KOPT-K1 (cell line): ENCODE results near the gene TTC9.
"Not testable (repeated sequence)": the region's sequence is repeated elsewhere in the genome, so short reads cannot be mapped to it uniquely, and the experiment has no call there.

Experiments used
- H3K27ac ChIP-seq: fragments of 200-600 bp; sonication (generic); 2 replicates; pipeline ENCODE4 v1.5.1; 2016; ENCODE audit warnings: antibody characterized with exemption, mild to moderate bottlenecking, low read depth, low read length; ENCODE audit not compliant: poor library complexity, severe bottlenecking
- H3K36me3 ChIP-seq: fragments of 200-600 bp; sonication (generic); 2 replicates; pipeline ENCODE4 v1.5.1; 2017; ENCODE audit warnings: antibody characterized with exemption, mild to moderate bottlenecking, low read length, moderate library complexity; ENCODE audit not compliant: insufficient read depth
- H3K9me3 ChIP-seq: fragments of 200-600 bp; sonication (generic); 2 replicates; pipeline ENCODE4 v1.5.1; 2017; ENCODE audit warnings: antibody characterized with exemption, low read length, mild to moderate bottlenecking; ENCODE audit not compliant: insufficient read depth, poor library complexity, severe bottlenecking

TTC9 gene

DNA sequence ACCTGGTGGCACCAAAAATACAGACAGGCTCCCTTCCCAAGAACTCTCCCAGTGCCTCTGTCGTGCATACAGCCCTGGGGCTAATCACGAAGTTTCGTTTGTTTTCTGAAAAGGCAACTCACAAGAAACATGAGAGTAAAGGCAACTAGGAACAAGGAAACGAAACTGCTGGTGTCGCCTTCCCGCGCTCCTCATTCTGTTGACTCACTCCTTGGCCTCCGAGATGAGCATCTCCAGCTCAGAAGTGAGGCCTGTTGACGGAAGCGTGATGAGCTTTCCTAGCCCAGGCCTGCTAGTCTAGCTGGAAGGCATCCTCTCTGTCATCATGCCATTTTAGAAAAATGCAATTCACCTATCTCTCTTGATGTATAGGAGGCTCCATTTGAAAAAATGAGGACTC is 50.5 kb downstream of the TTC9 start:
- no peaks in the 10 kb centered on the region for H3K36me3 ChIP-seq
- H3K9me3 ChIP-seq = no peaks in the 10 kb centered on the region
- no peak overlapping the region for H3K27ac ChIP-seq

DNA sequence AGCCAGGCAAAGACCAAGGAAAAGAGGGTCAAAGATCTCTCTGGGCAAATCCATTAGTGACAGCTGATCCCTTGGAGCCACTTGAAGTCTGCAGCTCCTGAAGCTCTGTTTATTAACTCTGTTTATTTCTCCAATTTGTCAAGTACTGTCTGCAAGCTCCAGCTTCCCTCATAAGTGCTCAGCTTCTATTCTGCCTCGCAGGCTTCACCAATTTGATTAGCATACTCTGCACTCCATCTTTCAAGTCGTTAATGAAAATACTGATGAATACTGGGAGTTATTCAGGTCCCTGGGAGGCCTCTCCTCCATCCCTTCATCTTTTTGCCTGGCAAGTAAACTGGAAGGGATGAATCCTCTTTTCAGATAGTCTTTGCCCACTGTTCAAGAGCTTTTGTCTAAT is 54.3 kb downstream of the TTC9 start:
- no peak overlapping the region for H3K27ac ChIP-seq
- H3K9me3 ChIP-seq = no peaks in the 10 kb centered on the region
- no peaks in the 10 kb centered on the region for H3K36me3 ChIP-seq

DNA sequence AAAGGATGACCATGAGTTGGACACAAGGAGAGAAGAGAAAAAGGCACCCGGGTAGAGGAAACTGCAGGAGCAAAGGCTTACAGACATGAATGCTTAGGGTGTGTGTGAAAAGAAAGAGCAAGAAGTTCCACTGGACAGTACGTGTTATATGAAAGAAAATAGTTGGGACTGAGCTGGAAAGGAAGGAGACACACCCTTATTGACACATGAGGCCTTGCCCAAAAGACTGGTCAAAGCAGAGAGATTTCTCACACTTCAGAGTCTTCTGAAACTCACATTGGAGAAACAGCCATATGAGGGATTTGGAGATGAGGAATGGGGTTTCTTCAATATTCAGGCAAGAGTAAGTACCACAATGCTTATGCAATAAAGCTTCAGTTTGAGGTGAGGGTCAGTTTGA is 56.0 kb downstream of the TTC9 start:
- Histone ChIP-seq H3K36me3 (no peaks in the 10 kb centered on the region), H3K9me3 (no peaks in the 10 kb centered on the region), H3K27ac (no peak overlapping the region)

DNA sequence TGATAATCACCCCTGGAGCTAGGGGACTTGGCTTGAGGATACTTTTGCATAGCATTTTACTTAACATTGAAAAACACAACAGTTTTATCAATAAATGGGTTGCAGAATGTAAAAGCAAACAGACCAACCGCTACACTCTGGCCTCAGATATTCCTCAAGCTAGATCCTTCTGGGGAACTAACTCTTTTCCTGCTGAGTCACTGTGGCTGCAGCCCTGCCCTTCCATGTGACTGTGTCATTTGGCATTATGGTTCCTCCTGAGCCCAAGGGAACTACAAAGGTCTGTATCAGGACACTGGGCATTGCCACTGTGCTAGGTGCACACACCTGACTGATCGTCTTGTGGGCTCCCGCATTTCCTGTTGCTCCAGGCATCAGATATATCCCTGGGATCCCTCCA is 56.6 kb downstream of the TTC9 start:
- Histone ChIP-seq H3K9me3 (no peaks in the 10 kb centered on the region), H3K27ac (no peak overlapping the region), H3K36me3 (no peaks in the 10 kb centered on the region)

DNA sequence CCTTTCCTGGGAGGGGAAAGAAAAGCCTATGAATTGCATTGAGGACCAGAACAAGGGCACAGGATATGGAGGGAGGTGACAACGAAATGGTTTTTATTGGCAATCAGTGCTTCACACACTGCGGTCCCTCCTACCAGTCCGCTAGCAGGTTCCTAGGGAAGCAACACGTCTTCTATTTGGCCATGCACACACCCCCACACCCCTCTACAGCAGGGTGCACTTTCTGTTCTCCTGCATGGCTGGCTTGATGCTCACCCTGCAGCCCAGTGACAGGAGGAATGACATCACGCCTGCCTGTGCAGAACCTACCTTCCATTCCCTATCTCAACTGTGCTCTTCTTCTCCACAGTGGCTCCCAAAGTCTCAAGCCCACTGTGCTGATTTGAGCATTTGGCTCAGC is 57.9 kb downstream of the TTC9 start:
- Histone ChIP-seq H3K36me3 (no peaks in the 10 kb centered on the region), H3K9me3 (no peaks in the 10 kb centered on the region), H3K27ac (no peak overlapping the region)

DNA sequence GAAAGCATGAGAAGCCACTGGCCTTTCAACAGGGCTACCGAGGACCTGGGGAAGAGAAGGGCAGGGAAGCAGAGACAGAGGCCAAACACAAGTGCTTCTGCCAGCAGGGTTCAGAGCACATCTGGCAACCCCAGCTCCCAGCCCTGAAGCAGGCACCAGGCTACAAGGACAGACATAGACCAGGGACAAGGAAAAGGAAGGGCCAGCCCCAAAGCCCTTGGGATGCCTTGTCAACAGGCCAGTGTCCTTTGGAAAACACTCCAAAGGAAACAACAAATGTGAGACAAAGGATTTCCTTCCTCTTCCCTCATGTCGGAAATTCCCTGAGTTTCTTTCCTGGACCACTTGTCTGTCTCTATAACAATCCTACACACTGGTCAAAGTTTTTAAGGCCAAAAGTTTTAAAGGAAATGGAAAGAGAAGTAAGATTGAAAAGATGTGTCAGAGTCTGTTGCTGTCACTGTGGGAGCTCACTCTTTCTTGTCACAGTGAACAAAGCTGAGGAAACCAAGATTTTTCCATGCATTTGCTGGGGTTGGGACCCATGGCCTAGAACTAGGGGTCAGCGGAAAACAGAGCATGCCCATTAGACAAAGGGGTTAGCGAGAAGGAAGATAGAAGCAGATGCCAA is 59.4 kb downstream of the TTC9 start:
- Histone ChIP-seq H3K36me3 (no peaks in the 10 kb centered on the region), H3K9me3 (no peaks in the 10 kb centered on the region), H3K27ac (no peak overlapping the region)

DNA sequence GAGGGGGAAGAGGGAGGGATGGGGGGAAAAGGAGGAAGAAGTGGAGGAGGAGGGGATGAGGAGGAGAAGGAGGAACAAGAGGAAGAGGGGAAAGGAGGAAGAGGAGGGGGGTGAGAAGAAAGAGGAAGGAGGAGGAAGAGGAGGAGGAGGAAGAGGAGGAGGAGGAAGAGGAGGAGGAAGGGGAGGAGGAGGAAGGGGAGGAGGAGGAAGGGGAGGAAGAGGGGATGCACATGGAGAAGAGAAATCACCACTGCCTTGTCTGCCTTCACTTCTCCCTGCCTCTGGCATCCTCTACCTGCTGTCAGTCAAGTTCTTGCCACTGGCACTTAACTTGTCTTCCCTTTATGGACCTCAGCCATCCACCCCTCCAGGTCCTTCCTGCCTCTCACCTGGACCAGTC is 59.9 kb downstream of the TTC9 start:
- H3K27ac ChIP-seq = no peak overlapping the region
- no peaks in the 10 kb centered on the region for H3K36me3 ChIP-seq
- H3K9me3 ChIP-seq = no peaks in the 10 kb centered on the region

DNA sequence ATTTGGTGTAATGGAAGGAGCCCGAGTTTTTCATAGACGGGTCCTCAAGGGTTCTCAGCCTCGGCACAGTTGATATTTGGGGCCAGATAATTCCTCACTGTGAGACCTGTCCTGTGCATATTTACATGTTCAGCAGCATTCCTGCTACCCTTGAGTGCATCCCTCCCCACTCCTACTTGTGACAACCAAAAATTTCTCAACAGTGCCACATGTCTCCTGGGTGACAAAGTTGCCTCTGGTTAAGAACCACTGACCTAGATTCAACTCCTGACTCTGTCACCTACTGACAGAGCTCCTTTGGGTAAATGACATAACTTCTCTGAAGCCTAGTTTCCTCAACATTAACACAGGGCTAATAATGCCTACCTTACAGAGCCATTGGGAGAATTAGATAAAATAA is 60.4 kb downstream of the TTC9 start:
- Histone ChIP-seq H3K27ac (no peak overlapping the region), H3K9me3 (no peaks in the 10 kb centered on the region), H3K36me3 (no peaks in the 10 kb centered on the region)

DNA sequence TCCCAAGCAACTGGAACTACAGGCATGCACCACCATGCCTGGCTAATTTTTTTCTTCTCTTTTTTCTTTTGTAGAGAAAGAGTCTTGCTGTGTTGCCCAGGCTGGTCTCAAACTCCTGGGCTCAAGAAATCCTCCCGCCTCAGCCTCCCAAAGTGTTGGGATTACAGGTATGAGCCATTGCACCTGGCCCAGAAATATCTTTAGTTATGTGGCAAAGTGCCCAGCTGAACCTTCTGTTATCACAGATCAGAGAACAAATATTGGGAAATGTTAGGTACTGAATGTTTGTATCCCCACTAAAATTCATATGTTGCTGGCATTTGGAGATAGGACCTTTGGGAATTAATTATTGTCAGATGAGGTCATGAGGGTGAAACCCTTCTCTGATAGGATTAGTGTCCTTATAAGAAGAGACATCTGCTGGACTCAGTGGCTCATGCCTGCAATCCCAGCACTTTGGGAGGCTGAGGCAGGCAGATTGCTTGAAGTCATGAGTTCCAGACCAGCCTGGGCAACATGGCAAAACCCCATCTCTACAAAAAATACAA is 62.0 kb downstream of the TTC9 start:
- H3K27ac ChIP-seq, H3K36me3 ChIP-seq, H3K9me3 ChIP-seq: not testable (repeated sequence)

DNA sequence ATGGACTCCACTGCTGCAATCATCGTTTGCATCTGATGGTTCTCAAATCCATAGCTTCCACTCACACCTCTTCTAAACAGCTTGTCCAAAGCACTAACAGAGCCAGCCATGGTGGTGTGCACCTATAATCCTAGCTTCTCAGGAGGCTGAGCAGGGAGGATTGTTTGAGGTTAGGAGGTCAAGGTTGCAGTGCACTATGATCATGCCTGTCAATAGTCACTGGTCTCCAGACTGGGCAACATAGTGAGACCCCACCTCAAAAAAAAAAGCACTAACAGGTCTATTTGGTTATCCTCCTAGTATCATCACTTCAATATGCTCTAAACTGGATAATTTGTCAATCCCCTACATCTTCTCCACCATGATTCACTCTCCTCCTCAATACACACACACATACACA is 63.2 kb downstream of the TTC9 start:
- no peak overlapping the region for H3K27ac ChIP-seq
- H3K36me3 ChIP-seq = no peaks in the 10 kb centered on the region
- H3K9me3 ChIP-seq = no peaks in the 10 kb centered on the region

DNA sequence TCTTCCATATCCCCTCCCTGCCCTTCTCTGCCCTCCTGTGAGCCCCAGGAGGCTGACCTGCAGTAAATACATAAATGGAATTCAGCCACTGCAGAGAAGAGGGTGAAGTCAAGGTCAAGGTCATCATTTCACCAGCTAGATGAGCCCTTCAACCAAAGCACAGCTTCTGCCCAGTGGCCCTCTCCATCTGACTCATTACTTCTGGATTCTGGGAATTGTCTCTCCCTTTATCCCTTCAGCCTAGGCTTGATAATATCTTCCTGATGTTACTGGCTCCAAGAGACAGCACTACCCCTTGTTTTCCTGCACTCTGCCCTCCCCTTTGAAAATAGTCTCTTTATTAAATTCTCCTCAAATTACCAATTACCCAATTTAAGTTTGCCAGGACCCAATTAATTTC is 64.5 kb downstream of the TTC9 start:
- Histone ChIP-seq H3K9me3 (no peaks in the 10 kb centered on the region), H3K36me3 (no peaks in the 10 kb centered on the region), H3K27ac (no peak overlapping the region)

DNA sequence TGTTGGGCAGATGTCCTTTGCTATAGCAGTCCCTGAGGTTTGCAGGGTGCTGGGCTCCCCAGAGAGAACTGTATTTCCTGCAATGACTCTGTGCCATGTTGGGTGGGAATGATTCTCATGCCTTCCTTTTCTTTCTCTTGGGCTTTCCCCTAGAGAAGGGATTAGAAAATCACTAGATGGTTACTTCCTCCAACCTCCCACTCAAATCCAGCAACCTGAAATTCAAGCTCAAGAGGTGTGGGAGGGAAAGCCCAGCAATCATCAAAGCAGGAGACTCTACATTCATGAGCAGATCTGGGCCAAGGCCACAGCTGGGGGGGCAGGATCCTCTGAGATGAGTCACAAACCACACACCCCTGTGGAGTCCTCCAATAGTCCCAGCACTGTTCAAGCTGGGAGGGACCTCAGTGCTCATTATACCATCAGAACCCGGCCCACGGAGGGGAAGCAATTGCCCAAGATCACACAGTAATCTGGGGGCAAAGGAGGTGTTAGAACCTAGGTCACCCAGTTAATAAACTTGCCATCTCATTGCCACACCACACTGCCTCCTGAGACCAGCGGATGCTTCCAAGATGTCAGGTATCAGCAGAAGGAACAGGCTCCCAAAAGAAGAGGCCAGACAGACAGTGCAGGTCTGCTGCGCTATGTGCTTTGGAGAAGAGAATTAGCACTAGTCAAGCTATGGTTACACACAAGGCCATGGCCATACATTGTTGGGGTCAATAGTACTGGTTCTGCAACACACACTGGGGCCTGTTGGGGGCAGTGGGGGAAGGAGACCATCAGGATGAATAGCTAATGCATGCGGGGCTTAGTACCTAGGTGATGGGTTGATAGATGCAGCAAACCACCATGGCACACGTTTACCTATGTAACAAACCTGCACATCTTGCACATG is 65.7 kb downstream of the TTC9 start:
- no peak overlapping the region for H3K27ac ChIP-seq
- H3K36me3 ChIP-seq = no peaks in the 10 kb centered on the region
- no peaks in the 10 kb centered on the region for H3K9me3 ChIP-seq

DNA sequence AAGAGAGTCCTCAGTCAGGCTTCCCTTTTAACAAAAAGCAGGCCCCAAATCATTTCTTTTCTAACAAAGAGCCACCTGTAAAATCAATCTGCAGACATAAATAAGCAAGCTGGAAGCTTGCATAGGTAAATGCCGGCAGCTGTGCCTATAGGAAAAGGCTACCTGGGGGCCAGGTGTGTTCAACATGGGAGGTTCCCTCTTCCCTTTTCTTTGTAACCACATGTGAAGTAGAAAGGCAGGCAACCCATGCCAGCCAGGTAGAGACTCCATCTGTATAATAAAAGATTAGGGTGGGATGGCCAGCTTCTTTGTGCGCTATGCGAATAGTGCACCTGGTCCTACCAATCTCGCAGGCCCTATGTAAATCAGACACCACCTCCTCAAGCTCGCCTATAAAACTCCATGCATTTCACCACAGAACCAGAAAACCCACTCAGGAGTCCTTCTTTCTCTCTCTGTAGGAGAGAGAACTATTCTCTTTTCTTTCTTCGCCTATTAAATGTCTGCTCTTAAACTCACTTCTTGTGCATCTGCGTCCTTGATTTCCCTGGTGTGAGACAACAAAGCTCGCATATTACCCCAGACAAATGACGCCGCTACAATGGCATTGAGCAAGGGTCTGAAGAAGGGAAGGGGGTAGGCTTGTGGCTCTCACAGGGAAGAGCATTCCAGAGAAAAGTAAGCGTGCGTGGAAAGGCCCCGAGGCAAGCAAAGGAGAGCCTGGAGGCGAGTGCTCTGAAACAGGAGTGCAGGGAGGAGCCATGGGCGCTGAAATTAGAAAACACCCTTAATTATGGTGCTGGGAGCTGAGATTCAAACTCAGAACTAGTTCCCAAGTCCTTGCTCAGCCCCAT is 67.2 kb downstream of the TTC9 start:
- Histone ChIP-seq H3K27ac (no peak overlapping the region), H3K9me3 (no peaks in the 10 kb centered on the region), H3K36me3 (no peaks in the 10 kb centered on the region)

DNA sequence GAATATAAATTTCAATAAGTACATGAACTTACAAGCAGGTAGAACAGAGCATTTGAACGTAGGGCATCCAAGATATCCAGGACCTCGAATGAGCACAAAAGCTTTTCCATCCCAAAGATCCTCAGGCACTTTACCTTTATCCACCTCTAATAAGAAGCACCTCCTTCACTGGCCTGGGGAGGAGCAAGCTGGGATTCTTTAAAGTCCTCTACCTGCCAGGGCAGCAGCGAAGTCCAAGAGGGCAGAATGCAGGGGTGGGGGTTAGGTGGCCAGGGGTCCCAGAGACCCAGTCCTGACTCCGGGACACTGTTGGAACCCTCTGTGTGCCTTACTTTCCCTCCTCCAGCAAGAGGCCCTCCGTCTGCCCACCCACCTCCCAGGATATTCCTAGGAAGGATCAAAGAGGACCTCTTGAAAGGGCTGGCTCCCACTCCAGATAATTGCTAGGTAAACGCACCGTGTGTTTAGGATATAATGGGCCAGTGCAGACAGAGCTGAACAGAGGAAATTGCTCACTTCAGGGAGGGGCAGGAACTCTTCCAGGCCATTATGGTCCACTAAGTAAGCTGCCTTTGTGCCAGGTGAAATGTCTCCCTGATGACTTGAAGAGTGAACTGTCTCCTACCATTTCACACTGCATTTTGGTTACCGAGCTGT is 68.1 kb downstream of the TTC9 start:
- Histone ChIP-seq H3K36me3 (no peaks in the 10 kb centered on the region), H3K9me3 (no peaks in the 10 kb centered on the region), H3K27ac (no peak overlapping the region)

DNA sequence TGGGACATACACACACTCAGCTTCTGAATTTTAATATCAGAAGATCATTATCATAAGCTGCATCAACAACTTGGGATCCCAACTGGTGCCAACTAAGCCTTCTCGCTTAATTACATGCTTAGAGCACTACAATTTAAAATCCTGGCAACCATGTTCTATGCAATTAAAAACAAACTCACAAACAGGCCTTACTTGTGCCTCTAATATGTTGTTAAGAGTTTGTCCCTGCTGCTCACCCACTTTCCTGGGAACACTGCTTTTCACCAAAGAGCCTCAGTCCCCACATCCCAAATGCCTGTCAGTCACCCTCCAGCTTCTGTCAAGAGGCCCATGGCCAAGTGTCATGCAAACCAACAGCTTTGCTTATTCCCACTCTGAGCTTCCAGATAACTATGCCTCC is 69.7 kb downstream of the TTC9 start:
- no peaks in the 10 kb centered on the region for H3K9me3 ChIP-seq
- no peaks in the 10 kb centered on the region for H3K36me3 ChIP-seq
- no peak overlapping the region for H3K27ac ChIP-seq
